CD4-positive, alpha-beta T cell treated with Interleukin-15 for 4 hours (primary cell): ENCODE results near the gene CH25H.

ENCODE experiments used
- DNase-seq: peaks from one replicate; pipeline ENCODE4 v3.0.0-alpha.2; 2020; ENCODE audit warnings: low spot score

CH25H gene

DNA sequence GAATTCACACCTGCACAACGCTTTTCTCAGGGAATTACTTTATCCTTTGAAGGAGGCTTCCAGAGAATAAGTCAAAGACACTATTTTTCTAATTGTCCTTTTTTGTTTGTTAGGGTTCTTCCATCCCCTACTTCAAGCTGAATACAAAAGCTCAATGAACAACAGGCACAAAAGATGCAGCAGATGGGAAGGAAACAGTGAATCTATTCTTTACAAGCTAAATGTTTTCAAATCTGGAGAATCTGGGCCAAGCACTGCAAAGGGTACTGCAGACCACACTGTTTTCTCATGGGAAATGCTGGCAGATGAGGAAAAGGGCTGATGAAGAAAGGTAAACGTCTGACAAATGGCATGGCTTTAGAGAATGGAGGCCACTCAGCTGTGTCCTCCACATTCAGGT lies 25.9 kb upstream of the CH25H start:
- no peak for DNase-seq

DNA sequence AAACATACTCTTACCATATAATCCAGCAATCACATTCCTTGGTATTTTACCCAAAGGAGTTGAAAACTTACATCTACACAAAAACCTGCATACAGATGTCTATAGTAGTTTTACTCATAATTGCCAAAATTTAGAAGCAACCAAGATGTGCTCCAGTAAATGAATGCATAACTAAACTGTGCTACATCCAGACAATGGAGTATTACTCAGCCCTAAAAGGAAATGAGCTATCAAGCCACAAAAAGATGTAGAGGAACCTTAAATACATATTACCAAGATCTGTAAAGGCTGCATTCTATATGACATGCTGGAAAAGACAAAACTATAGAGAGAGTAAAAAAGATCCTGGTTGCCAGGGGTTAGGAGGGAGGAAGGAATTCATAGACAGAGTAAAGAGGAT lies 21.8 kb upstream of the CH25H start:
- DNase-seq = no peak

DNA sequence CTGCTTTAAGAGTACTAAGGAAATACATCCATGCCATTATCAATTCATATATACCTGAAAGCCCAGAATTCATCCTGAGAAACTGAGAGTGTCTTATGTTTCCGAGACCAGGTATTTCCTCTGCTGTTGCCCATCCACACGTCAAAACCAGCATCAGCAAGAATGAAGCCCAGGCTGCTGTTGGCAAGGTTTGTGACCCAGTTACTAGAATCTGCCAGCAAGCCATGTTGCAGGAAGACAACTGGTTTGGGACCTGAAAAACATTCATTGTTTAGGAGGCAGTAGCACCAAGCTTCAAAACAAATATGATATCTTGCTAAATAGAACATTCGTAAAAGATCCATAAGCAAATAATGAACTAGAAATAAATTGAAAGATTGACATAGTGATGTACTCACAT lies 21.0 kb upstream of the CH25H start:
- DNase-seq = no peak

DNA sequence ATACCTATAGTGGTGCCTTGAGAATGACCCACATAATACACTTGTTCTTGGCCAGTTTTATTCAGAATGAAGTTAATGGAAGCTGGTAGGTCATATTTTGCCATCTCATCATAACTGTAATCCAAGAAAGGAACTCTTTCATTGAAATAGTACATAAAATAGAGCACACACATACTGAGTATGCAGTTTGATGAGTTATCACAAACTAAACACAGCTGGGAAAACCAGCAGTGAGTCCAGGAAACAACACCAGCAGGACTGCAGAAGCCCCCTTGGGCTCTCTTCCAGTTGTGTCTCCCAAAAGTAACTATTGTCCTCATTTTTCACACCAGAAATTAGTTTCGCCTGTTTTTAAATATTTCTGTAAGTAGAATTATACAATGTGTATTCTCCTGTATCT lies 19.8 kb upstream of the CH25H start:
- DNase-seq = no peak

DNA sequence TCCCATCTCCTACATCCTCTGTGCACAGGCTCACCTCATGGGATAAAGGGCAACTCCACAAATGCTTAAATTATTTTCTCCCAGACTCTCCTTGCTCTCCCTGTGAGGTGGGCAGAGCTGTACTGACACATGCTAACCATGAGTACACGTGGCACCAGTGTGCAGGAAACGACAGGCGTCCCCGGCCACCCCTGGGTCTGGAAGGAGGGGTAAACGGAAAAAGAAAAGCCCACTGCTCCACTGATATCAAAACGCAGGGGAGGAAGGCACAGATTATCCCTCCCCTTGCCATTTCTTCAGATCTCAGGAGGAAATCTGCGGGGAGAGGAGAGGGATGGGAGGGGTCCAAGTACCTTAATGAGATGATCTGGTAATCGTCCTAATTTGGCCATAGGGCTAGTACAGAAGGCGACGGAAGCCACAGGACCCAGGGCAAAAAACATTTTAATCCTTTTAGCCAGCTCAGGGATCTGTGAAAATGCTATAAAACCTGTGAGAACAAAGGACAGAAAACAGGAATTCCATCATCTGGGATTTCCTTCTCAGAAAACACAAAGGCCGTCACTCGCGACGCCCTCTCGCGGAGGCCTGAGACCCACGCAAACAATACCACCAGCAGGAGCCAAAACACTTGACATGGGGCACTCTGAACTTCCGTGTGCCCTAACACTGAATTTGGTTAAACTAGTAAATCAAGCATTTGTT lies 17.8 kb upstream of the CH25H start:
- no peak for DNase-seq

DNA sequence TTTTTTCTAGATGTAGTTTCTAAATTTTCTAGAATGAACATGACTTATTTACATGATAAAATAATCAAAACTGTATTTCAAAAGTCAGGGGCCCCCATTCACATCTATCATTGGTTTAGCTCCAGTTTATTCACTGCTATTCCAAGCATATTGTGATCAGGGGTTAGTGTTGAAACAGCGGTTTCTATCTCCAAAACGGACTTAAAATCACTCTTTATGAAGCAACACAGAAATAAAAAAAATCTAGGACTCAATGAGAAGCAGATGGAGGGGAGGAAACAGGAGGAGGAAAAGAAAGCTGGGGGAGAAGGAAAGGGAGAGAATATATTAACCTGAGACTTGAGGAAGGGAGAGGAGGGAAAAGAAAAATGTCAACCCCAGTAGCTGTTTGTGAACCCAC lies 14.8 kb upstream of the CH25H start:
- DNase-seq = no peak

DNA sequence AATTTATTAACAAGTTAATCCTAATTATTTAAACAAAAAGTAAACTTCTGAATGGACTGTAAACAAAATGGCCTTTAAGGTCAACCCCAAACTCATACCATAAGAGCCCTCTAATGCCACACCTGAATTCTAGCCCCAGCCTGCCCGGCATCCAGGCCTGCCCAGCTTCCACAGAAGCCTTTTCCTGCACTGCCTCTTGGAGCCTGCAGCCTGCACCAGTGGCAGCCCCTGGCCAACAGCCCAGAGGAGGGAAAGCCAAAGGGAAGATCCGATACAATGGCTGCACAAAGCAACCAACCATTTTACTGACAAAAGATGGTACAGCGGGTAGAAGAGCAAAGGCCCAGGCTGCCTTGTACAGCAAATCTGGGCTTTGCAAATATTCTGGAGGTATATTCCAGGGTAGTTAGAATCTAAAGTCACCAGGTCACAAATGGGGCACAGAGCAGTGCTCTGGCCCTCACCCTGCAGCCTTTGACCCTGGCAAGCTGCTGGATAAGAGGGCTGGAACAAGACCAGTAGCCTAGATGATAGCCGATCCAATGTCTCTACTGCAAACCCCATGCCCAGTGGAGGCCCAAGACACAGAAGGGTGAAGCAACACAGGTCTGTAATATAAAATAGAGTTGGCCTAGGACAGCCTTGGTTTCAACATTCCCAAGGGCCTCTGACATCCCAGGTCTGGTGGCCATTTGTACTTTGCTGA lies 12.5 kb upstream of the CH25H start:
- DNase-seq = no peak

DNA sequence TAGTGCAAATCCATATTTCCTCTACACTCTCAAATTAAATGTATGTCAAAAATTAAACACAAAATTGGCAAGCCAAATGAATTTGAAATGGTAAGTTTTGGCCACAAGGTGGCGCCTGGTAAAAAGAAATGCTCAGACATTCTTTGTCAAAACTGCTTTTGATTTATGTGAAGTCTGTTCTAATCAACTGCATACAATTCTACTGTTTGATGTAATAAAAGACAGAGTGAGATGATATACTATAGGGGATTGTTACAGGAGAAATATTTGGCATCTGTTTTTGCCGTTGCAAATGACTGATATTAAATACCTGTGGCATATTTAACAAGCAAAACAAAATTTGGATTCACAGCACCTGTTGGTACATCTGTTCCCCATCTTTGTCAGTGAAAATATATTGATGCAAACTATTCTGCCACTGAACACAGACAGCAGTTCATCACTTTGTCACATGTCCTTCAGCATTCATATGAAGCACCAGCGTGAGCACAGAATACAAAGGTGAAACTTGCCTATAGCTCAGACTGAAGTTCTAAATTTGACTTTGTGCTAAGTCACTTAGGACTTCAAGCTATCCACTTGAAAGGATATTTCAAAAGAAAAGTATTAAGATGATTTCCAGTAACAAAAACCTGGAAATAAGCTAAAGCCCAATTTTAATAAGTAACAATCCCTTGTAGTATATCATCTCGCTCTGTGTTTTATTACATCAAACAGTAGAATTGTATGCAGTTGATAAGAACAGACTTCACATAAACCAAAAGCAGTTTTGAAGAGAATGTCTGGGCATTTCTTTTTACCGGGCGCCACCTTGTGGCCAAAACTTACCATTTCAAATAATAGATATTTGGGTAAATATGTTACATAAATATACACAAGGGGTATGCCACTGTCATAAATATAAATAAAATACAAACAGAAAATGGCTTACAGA lies 10.2 kb upstream of the CH25H start:
- DNase-seq = peak; percentile 75

DNA sequence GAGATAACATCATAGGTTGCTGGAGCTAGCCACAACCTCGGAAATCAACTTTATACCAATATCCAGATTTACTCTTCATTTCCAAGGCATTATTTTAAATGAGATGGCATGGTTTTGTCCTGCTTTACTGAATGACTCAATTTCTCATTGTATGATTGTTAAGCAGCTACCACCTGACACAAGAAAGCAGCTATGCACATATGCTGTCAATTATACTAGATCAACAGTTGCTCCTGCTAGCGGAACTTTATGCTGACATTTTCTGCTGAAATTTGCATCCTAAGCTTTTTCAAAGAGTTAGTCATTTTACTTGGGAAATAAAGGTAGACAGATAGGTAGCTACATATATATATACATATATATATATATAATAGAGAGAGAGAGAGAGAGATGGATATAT lies 8.9 kb upstream of the CH25H start:
- DNase-seq = no peak

DNA sequence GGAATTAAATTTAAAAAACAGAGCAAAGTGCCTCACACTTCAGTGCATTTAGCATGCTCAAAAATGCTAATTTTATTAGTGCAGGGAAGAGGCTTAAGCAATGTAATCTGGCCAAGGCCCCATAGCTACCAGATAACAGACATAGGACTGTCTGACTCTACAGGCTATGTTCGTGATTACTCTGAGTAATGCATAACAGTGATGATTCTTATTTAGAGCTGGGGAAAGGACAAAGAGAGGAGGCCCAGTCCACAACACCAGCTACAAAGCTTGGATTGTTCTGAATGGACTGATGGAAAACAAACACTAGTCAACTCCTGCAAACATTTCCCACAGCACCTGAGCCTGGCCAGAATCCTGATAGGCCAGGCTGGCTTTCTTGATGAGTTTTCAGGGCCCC lies 8.4 kb upstream of the CH25H start:
- no peak for DNase-seq

DNA sequence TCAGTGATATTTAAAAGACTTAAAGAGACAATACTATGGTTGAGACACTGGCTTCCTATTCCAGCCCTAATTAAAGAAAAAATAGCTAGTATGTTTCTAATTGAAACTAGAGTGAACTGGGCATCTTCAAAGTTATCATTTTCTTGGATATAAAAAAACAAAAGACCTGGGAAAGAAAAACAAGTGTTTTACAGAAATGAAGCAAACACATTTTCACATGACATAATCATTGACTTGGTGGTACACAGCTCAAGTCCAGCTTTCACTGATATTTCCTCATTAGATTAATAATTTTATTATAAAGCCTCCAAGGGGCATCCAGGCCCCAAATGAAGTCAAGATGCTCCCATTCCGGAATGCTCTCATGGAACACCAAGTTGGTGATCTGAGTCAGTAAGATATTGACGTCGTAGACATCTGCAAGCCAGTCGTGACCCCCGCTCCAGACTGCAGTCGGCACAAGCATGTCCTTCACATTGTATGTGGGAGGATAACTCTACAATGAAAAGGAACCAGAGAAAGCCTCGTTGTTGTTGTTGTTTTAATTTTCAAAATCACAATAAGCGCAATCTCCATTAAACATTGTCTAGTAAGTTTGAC lies 7.5 kb upstream of the CH25H start:
- DNase-seq = no peak

DNA sequence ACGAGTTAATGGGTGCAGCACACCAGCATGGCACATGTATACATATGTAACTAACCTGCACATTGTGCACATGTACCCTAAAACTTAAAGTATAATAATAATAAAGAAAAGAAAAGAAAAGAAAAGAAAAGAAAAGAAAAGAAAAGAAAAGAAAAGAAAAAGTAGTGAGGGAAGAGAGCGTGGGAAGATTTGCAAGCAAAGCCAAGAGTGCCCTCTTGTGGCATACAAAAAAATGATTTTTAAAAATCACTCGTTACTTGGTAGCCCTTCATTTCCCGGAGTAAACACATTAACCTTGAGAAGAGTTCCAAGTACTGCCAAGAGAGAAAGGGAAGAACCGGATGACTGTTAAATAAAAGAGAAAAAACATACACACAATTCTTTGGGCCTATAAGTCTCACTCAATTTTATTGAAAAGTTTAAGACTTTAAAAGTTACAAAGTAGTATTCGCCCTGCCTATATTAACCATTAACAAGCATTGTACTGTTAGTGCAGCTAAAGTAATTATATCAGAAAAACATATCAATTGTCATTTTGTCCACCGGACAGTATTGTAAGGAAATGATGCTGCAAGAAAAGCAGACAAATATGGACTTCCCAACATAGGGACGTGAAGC lies 6.2 kb upstream of the CH25H start:
- DNase-seq = peak; percentile 58

DNA sequence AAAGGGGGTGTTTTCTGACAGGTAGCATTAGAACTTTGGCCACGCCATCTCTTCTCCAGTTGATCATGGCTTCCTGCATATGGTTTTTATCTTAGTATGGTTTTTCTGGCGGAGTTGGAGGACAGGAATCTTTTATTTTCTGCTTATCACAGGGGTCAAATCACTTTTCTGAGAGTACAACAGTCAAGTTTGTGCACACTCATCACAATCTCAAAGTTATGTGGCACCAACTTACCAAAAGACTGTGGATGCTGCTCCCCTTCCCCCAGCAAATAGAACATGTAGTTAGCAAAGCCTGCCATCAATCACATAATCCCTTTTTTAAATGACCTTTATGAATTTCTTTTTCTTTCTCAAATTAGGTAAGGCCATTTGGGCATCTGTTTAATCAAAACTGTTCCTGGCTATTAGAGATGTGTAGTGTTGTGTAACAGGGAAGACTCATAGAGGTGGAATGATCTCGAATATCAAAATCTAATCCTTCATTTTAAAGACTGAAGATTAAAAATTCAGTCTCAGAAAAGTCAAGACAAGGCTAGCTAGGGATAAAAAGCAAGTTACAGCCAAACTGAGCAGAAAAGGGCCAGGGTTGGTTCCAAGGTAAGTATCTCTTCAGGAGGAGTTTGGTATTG lies 3.8 kb upstream of the CH25H start:
- no peak for DNase-seq

DNA sequence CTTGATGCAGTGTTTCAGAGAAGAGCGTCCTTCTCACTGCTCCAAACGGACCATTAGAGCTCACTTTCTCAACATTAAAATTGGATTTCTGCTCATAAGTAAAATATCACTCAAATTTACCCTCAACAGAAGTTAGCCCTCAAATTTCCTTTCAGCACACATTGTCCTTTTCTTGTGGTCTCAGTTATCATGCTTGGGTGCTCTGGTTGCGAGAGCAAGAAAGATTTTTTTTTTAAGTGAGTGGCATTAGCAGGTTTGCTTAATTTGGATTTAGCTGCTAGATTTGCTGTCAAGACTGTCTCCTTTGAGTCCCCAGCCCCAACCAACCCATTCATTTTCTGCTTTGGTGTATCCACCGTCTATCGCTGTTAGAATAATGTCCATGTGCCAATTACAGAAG lies 2.6 kb upstream of the CH25H start:
- no peak for DNase-seq

DNA sequence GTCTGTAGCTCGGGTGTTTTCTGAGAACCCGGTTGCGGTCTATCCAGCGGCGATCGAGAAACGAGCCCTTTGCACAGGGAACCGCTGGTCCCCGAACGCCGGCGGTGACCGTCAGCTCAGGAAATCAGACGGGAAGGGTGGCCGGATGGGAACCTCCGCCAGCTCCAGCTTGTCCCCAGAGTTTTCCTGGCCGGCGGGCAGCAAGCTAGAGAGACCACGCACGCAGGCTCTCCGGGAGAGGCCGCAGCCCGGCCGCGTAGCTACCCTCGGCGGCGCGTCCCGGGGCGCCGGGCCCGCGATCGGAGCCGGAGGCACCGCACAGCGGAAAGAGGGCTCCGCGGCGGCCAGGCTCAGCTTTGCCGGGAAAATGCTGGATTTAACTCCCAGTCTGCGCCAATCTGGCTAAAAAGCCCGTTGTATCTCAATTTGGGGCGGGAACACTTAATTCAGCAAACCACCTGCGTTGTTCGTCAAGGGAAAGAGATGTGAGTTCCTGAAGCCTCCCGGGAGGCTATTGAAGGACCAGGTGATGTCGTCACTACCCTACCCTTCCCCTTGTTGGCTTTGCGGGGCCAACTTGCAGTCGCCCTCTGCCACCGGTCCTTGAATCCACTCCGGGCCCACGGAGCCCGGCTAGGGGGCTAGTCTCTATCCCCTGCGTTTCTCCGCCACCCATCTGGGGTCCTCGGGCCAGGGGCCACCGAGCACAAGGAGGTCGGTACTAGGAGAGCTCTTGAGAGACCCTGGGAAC lies 859 bp upstream of the CH25H start:
- no peak for DNase-seq

DNA sequence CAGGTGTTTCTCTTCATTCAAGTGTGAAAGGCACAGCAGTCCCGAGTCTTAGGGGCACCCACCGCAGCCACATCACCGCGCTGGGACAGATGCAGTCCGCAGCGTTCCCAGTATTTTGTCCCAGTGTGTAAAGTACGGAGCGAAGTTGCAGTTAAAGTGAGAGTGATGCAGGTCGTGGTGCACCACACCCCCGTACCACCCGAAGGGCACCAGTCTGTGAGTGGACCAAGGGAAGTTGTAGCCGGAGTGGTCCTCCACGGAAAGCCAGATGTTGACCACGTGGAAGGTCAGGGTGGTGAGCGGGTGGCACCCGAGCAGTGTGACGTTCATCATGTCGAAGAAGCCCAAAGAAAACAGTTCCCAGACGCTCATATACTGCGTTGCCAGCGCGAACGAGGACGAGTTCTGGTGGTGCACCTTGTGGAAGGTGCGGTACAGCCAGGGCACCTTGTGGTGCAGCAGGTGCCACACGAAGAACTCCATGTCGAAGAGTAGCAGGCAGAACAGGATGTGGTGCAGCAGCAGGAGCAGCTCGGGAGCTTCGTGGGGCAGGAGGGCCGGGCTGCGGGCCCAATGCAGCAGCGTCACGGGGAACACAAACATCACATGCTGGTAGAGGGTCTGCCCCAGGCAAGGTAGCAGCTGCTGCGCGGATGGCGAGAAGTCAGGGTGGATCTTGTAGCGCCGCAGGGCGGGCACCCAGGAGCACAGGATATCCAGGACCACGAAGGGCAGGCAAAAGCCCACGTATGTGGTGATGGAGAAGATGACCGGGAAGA lies 526 bp downstream of the CH25H start:
- DNase-seq = peak; percentile 33

DNA sequence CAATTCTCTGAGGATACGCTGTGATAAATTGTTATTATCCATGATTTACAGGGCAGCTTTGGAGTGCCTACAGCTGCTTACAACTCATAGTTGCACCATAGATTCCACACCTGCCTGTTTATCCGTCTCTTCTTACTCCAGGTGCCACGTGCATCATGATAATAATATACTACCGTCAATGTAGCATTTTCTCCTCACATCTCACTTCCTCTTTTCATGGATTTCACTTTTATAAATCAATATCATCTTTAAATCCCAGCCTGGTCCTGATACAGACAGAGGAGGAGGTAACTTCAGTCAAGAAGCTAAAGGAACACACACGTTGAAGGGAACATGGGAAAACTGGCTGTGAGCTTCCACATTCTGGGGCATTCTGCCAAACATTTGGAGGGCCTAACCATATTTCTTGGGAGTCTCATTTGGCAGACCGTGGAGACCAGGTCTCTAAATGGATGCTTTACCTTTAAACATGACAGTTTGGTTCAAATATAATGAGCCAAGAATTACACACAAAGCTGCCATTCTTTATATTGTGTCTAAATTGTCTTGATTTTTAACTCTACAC lies 2.4 kb downstream of the CH25H start:
- DNase-seq = no peak

DNA sequence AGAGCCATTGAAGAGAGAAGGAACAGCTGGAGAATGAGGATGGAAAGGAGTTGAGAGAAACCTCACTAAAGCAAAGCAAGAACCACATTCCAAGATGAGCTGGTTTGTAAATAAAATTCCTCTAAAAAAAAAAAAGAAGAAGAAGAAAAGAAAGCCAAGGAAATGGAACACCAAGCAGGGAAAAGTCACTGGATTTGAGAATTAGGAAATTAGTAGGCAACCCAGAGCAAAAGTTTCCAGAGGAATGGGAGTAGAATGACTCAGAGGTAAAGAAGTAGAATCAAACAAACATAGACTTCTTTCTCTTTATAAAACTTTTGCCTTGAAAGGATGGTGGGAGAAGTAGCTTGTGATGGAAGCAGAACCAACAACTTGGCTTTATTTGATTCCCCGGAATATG lies 3.9 kb downstream of the CH25H start:
- DNase-seq = no peak

DNA sequence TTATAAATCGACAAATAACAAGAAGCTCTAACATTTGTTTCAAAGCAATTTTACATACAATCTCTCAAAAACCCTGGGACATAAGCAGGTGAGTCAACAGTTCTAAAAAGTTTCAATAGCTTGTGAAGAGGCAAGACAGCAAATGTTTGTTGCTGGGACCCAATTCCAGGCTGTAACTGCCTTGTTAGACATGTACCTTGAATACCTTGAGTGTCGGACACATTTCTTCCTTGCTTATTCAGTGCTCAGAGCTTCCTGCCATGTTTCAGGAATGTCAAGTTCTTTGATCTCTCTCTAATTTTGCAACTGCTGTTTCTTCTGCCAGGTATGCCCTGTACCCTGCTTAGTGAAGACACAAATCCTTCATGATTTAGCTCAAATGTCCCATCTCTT lies 5.1 kb downstream of the CH25H start:
- no peak for DNase-seq
